Right atrium auricular region (tissue), 2 donors: ENCODE measurements around the gene IL1RN. TPM values are rescaled to one million over a fixed set of nuclear protein-coding genes. Genes with fewer than 3 reads are reported as not detected.
A peak's percentile ranks its signal among the peaks of the same experiment; 100 is the strongest.
"Not testable (repeated sequence)": the region's sequence is repeated elsewhere in the genome, so short reads cannot be mapped to it uniquely, and the experiment has no call there.

ENCODE experiments used
- DNase-seq: peaks from one replicate; pipeline ENCODE4 v3.0.0-alpha.2; 2019; ENCODE audit warnings: low spot score
- H3K27ac ChIP-seq, 2 donors: fragments of 200-600 bp; sonication (generic); 1 replicate in 1 of 2; 2 replicates in 1 of 2; pipeline ENCODE4 v1.5.1; 2016 to 2019
- H3K27me3 ChIP-seq, 2 donors: fragments of 200-600 bp; sonication (generic); one replicate each; pipeline versions ENCODE4 v1.5.1 to v1.6.0; 2017 to 2019
- H3K36me3 ChIP-seq: fragments of 200-600 bp; sonication (generic); one replicate; pipeline ENCODE4 v1.5.1; 2016
- H3K4me1 ChIP-seq, 2 donors: fragments of 200-600 bp; sonication (generic); one replicate each; pipeline versions ENCODE4 v1.5.1 to v1.6.0; 2017 to 2019
- H3K4me3 ChIP-seq, 2 donors: fragments of 200-600 bp; sonication (generic); 1 replicate in 1 of 2; 2 replicates in 1 of 2; pipeline ENCODE4 v1.5.1; 2017 to 2019; ENCODE audit warnings: mild to moderate bottlenecking in 1 of 2, moderate library complexity in 1 of 2
- H3K9me3 ChIP-seq, 2 donors: fragments of 200-600 bp; sonication (generic); one replicate each; pipeline ENCODE4 v1.5.1; 2019
- total RNA-seq, 2 donors: library from RNA; depleted of rRNA; stranded (reverse); fragments of >200 nt; gene quantifications; one replicate each; pipeline ENCODE4 v1.1.0, GENCODE V29; 2016
- TF ChIP-seq, protein P1 (sequence below), 2 donors: fragments of 200-600 bp; sonication (generic); IDR thresholded peaks; one replicate each; pipeline ENCODE4 v1.5.1; 2019; ENCODE audit warnings: antibody characterized with exemption in 2 of 2

IL1RN gene
- total RNA-seq, 2 donors from 2014 or later = 0.41 to 1.3 TPM

DNA sequence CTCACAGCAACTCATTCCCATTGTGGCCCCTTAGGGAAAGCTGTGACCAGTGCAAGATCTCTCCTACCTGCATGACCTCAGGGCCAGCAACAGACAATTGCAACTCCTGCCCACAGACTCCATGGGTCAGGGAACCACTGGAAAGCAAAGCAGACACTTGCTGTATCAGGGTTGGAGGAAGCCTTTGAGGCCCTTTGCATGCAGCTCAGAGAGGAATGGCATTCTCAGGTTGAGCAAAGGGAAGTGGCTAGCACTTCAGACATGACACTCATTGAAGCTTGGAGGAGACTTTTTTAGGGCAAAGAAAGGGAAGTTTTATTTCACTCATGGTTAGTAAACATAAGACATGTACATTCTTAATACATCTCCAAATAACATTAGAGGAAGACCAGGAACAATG is 37.5 kb upstream of the IL1RN start:
- no peak overlapping the region for H3K4me3 ChIP-seq
- H3K36me3 ChIP-seq = no peaks in the 10 kb centered on the region
- H3K27ac ChIP-seq = no peak overlapping the region
- TF ChIP-seq, protein P1, sequence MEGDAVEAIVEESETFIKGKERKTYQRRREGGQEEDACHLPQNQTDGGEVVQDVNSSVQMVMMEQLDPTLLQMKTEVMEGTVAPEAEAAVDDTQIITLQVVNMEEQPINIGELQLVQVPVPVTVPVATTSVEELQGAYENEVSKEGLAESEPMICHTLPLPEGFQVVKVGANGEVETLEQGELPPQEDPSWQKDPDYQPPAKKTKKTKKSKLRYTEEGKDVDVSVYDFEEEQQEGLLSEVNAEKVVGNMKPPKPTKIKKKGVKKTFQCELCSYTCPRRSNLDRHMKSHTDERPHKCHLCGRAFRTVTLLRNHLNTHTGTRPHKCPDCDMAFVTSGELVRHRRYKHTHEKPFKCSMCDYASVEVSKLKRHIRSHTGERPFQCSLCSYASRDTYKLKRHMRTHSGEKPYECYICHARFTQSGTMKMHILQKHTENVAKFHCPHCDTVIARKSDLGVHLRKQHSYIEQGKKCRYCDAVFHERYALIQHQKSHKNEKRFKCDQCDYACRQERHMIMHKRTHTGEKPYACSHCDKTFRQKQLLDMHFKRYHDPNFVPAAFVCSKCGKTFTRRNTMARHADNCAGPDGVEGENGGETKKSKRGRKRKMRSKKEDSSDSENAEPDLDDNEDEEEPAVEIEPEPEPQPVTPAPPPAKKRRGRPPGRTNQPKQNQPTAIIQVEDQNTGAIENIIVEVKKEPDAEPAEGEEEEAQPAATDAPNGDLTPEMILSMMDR (IDR thresholded peaks at IDR 0.05) = no peak
- no peaks in the 10 kb centered on the region for H3K4me1 ChIP-seq
- no peaks in the 10 kb centered on the region for H3K27me3 ChIP-seq
- no peak for DNase-seq
- H3K9me3 ChIP-seq = no peaks in the 10 kb centered on the region

DNA sequence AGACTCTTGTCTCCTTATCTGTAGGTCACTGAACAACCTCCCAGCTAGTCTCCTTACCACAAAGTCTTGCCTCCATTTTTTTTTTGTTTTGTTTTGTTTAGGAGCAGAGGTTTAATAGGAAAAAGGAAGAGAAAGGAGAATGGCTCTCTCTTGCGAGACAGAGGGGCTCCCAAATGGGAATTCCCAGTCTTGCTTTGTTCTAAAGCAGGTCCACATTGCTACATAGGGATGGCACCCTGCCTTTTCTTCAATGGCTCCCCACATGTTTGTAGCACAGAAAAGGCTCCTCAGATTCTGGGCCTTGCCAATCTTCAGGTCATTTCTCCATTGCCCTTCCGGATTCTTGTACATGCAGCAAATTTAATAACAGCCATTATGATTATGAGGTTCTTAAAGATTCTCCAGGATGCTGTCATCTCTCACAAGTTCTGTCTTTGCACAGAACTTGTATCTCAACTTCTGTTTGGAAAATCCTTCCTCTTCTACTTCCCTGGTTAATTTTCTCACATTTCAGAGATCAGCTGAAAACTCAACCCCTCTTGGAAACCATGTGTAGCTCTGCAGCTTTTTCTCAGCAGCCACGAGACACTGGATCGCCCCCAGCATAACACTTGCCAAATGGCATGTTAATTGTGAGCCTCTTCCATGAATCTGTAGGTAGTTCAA is 36.0 kb upstream of the IL1RN start:
- no peaks in the 10 kb centered on the region for H3K27me3 ChIP-seq
- no peak for DNase-seq
- no peaks in the 10 kb centered on the region for H3K36me3 ChIP-seq
- H3K4me3 ChIP-seq = no peak overlapping the region
- H3K27ac ChIP-seq = no peak overlapping the region
- H3K9me3 ChIP-seq = no peaks in the 10 kb centered on the region
- TF ChIP-seq, protein P1 (IDR thresholded peaks at IDR 0.05) = no peak
- H3K4me1 ChIP-seq = no peaks in the 10 kb centered on the region

DNA sequence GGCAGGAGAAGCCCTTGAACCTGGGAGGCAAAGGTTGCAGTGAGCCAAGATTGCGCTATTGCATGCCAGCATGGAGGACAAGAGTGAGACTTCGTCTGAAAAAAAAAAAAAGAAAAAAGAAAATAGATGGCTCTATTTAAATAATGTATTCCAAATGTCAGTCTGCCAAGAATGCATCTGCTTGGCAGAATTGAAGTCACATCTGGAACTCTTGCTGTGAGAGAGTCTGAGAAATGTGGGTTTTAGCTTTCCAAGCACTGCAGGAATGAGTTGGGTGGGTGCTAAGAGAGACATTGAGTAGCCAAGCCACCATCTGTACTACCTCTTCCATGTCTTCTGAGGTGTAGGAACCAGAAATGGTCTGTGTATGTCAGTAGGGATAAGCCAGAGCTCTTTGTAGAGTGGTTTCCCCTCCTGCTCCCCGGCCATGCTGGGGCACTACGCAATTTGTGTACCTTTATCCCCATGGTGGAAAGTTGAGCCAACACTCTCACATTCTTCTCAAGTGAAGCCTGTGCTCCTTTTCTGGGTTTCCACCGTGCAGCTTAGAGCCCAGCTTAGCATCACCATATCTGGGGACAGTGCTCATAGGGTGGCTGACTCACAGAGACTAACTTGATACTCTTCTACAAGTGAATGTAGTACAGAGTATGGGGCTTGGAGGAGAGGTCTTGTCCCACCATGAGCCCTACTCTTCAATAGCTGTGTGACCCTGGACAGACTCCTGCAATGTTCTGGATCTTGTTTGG is 34.4 kb upstream of the IL1RN start:
- Histone ChIP-seq H3K27ac (no peak overlapping the region), H3K36me3 (no peaks in the 10 kb centered on the region), H3K4me3 (no peak overlapping the region), H3K27me3 (no peaks in the 10 kb centered on the region), H3K9me3 (no peaks in the 10 kb centered on the region), H3K4me1 (no peaks in the 10 kb centered on the region)
- TF ChIP-seq, protein P1 (IDR thresholded peaks at IDR 0.05) = no peak
- DNase-seq = no peak

DNA sequence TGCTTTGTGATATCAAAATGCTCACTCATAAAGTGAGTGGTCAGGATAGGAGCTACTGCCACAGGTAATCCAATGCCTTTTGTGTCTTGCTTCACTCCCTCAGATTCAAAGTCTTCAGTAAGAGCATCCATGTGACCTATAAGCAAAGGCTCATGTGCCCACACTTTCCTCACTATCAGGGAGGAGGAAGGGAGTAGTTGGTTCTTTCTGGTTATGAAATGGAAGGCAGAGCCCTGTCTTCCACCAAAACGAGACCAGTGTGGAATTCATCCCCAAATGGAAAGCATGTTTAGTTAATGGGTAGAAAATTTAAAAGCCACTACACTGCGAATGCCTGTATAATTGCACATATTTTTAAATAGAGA is 33.8 kb upstream of the IL1RN start:
- Histone ChIP-seq H3K27ac (no peak overlapping the region), H3K4me1 (no peaks in the 10 kb centered on the region), H3K4me3 (no peak overlapping the region), H3K27me3 (no peaks in the 10 kb centered on the region), H3K36me3 (no peaks in the 10 kb centered on the region), H3K9me3 (no peaks in the 10 kb centered on the region)
- TF ChIP-seq, protein P1 (IDR thresholded peaks at IDR 0.05) = no peak
- no peak for DNase-seq

DNA sequence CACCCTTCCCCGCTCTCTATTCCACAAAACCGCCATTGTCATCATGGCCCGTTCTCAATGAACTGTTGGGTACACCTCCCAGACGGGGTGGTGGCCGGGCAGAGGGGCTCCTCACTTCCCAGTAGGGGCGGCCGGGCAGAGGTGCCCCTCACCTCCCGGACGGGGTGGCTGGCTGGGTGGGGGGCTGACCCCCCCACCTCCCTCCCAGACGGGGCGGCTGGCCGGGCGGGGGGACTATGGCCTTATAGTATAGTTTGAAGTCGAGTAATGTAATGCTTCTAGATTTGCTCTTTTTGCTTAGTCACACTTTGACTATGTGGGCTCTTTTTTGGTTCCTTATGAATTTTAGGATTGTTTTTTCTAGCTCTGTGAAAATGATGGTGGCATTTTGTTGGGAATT is 31.1 kb upstream of the IL1RN start:
- peak; percentile 21 for DNase-seq
- H3K4me1 ChIP-seq, H3K4me3 ChIP-seq, H3K27me3 ChIP-seq, H3K9me3 ChIP-seq, H3K36me3 ChIP-seq, H3K27ac ChIP-seq: not testable (repeated sequence)

DNA sequence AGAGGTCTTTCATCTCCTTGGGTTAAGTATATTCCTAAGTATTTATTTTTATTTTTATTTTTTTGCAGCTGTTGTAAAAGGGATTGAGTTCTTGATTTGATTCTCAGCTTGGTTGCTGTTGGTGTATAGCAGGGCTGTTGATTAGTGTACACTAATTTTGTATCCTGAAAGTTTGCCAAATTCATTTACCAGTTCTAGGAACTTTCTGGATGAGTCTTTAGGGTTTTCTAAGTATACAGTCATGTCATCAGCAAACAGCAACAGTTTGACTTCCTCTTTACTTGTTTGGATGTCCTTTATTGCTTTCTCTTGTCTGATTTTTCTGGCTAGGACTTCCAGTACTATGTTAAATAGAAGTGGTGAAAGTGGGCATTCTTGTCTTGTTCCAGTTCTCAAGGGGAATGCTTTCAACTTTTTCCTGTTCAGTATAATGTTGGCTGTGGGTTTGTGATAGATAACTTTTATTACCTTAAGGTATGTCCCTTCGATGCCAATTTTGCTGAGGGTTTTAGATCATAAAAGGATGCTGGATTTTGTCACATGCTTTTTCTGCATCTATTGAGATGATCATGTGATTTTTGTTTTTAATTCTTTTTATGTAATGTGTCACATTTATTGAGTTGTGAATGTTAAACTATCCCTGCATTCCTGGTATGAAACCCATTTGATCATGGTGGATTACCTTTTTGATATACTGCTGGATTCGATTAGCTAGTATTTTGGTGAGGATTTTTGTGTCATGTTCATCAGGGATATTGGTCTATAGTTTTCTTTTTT is 30.4 kb upstream of the IL1RN start:
- H3K27ac ChIP-seq, H3K27me3 ChIP-seq, H3K4me3 ChIP-seq, DNase-seq, H3K36me3 ChIP-seq, H3K4me1 ChIP-seq, H3K9me3 ChIP-seq: not testable (repeated sequence)
